Measurements from ENCODE around the gene TUNAR. TPM values are rescaled to one million over a fixed set of nuclear protein-coding genes. Genes with fewer than 3 reads are reported as not detected.

The TUNAR gene
- total and polyA plus RNA-seq, 5 donors, result not detected

DNA sequence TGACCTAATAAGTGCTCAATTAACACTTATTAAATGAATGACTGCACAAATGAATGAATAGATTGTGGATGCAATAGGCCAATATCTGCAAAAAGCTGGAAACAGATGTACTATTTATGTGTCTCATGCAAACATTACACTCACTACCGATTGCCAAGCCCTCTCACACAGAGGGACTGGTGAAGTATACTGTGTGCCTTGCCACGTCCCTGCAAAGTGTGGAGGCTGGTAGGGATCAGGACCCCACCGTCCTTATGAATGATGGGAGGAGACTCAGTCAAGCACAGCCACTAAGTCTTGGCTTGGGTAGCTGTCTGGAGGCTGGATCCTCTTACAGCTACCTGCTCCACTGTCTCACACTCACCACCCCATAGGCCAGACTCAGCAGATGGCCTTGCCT is 3.9 kb upstream of the TUNAR start:
- H3K27me3 ChIP-seq (ENCODE audit: control insufficient read depth, insufficient read depth), result no peaks in the 10 kb centered on the region
- H3K4me1 ChIP-seq (ENCODE audit: control insufficient read depth, insufficient read depth, low read length), result no peaks in the 10 kb centered on the region
- 59% methylated on average over 3 of the region's 3 CpGs for WGBS

DNA sequence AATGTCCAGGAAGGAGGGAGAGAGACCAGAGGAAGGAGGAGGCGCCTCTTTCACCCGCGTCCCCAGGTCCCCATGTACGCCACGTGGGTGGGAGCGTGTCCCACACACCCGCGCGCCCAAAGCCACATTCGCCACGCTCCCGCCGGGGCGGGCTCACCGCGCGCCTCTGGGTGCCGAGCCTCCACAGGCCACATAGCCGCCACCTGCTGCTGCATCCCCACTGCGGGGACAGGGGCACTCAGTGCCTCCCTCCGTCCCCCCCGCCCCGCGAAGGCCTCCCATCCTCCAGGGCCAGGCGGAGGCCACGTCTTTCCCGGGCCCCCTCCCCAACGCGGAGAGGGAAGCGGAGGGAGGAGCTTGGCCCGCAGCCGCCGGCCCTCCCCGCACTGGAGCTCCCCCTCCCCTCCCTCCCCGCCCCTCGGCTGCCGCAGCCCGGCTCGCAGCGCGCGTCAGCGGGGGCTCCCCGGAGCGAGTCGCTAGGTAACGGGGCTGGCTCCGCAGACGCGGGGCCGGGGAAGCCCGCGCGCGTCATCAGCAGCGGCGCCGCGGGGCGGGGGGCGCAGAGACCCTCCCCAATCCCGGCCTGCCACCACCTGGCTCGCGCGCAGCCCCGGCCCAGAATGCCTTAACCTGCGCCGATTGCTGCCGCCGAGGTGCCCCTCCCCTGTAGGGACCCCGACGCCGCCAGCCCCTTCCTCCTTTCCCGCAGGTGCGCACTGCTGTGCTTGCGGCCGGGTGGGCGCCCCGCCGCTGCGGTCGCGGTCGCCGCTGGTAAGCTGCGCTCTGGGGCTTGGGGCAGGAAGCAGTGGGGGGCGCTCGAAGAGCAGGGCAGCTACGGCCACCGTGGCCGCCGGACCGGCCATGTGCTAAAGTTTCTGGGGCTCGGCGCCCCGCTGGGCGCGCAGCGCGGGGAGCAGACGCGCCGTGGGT is 536 bp upstream of the TUNAR start:
- no peak for ATAC-seq
- no peak overlapping the region for H3K27ac ChIP-seq (ENCODE audit: low read length)
- no peaks in the 10 kb centered on the region for H3K27me3 ChIP-seq (ENCODE audit: control insufficient read depth, insufficient read depth)
- peak overlapping the region; percentile 4 for H3K4me3 ChIP-seq (ENCODE audit: low read length)
- WGBS, result 2% methylated on average over 103 of the region's 103 CpGs
- no peaks in the 10 kb centered on the region for H3K9me3 ChIP-seq (ENCODE audit: control insufficient read depth, low read length)
- no peaks in the 10 kb centered on the region for H3K4me1 ChIP-seq (ENCODE audit: control insufficient read depth, insufficient read depth, low read length)
- intact Hi-C loops (cut with DNase I), result no loop called here
- DNase-seq, result no peak

More for the DNA sequence above, 3.9 kb upstream of the TUNAR start:
- no peaks in the 10 kb centered on the region for H3K9me3 ChIP-seq (ENCODE audit: control insufficient read depth, low read length)
- DNase-seq (no peak), ATAC-seq (no peak)
- intact Hi-C loops (cut with DNase I), result no loop called here
- H3K27ac ChIP-seq (ENCODE audit: low read length), result no peak overlapping the region
- no peak overlapping the region for H3K4me3 ChIP-seq (ENCODE audit: low read length)

DNA sequence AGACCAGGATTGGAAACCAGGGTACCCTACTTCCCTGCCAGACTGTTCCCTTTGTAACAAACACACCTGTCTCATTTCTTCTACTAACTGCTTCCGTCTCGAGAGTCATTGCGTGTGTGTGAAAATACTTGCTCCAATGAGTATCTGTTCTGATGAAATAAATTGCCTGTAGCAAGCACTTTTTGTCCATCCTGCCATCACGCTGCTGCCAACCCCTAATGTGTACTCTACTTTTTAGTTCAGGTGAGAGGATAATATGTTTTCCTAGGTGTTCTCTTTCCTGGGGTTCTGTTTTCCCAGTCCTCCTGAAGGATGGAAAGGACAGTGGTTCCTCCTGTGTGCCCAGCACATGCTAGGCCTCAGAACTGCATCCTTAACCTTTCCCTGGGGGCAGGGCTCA is 1.0 kb downstream of the TUNAR start:
- Histone ChIP-seq H3K27me3 (ENCODE audit: control insufficient read depth, insufficient read depth) (no peaks in the 10 kb centered on the region), H3K27ac (ENCODE audit: low read length) (no peak overlapping the region), H3K4me1 (ENCODE audit: control insufficient read depth, insufficient read depth, low read length) (no peaks in the 10 kb centered on the region), H3K4me3 (ENCODE audit: low read length) (no peak overlapping the region), H3K9me3 (ENCODE audit: control insufficient read depth, low read length) (no peaks in the 10 kb centered on the region)
- WGBS, result 88% methylated on average over 4 of the region's 4 CpGs
- intact Hi-C loops (cut with DNase I), result no loop called here
- DNase-seq, result no peak
- ATAC-seq, result no peak

DNA sequence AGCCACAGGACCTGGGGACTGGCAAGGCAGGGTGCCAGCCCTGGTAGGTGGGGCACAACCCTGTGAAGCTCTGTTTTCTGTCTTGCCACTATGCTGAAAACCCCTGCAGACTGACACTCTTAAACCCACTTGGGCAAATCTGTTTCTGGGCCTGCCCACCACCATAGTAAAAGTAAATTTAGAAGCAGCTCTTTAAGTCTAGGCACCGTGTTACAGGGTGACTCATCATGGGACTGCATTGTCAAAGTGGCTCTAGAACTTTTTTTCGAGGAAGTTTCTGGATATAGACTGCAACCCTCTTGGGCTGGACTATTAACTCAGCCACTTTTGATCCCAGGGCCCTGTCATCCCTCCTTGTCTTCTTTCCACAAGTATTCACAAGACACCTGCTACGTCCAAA is 7.7 kb downstream of the TUNAR start:
- Histone ChIP-seq H3K4me1 (ENCODE audit: control insufficient read depth, insufficient read depth, low read length) (no peaks in the 10 kb centered on the region), H3K9me3 (ENCODE audit: control insufficient read depth, low read length) (no peaks in the 10 kb centered on the region), H3K27me3 (ENCODE audit: control insufficient read depth, insufficient read depth) (no peaks in the 10 kb centered on the region), H3K27ac (ENCODE audit: low read length) (no peak overlapping the region), H3K4me3 (ENCODE audit: low read length) (no peak overlapping the region)
- no peak for ATAC-seq
- intact Hi-C loops (cut with DNase I), result no loop called here
- 27% methylated on average over 3 of the region's 3 CpGs for WGBS
- no peak for DNase-seq

DNA sequence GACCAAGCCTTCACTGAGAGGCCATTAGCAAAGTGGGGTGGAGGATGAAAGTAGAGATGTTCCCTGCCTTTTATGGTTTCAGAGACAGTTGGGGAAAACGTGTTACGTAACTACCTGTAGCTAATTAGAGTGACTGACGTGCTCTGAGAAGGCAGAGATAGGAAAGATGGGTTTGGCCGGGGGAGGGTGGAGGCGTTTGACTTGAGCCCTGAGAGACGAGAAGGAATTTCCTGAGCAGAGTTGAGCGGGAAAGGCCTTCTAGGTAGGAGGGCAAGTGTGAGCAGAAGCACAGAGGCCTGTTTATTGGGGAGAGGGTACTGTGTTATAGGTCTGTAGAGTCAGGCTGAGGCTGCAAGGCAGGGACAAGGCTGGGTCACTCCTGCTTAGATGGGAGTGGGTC is 8.6 kb downstream of the TUNAR start:
- Histone ChIP-seq H3K4me3 (ENCODE audit: low read length) (no peak overlapping the region), H3K4me1 (ENCODE audit: control insufficient read depth, insufficient read depth, low read length) (no peaks in the 10 kb centered on the region), H3K9me3 (ENCODE audit: control insufficient read depth, low read length) (no peaks in the 10 kb centered on the region), H3K27me3 (ENCODE audit: control insufficient read depth, insufficient read depth) (no peaks in the 10 kb centered on the region), H3K27ac (ENCODE audit: low read length) (no peak overlapping the region)
- no peak for DNase-seq
- 32% methylated on average over 7 of the region's 7 CpGs for WGBS
- no peak for ATAC-seq
- intact Hi-C loops (cut with DNase I), result no loop called here

GRCh38 chr14:95885866-95886265 is 9.2 kb downstream of the TUNAR start:
- WGBS, result 52% methylated on average over 7 of the region's 7 CpGs
- Histone ChIP-seq H3K4me1 (ENCODE audit: control insufficient read depth, insufficient read depth, low read length) (no peaks in the 10 kb centered on the region), H3K27me3 (ENCODE audit: control insufficient read depth, insufficient read depth) (no peaks in the 10 kb centered on the region), H3K9me3 (ENCODE audit: control insufficient read depth, low read length) (no peaks in the 10 kb centered on the region), H3K4me3 (ENCODE audit: low read length) (no peak overlapping the region), H3K27ac (ENCODE audit: low read length) (no peak overlapping the region)
- intact Hi-C loops (cut with DNase I), result no loop called here
- ATAC-seq (no peak), DNase-seq (no peak)

- Histone ChIP-seq H3K27ac (ENCODE audit: low read length) (no peak overlapping the region), H3K4me1 (ENCODE audit: control insufficient read depth, insufficient read depth, low read length) (no peaks in the 10 kb centered on the region), H3K4me3 (ENCODE audit: low read length) (no peak overlapping the region), H3K27me3 (ENCODE audit: control insufficient read depth, insufficient read depth) (no peaks in the 10 kb centered on the region), H3K9me3 (ENCODE audit: control insufficient read depth, low read length) (no peaks in the 10 kb centered on the region)
- DNase-seq (no peak), ATAC-seq (no peak)
- 61% methylated on average over 7 of the region's 7 CpGs for WGBS
- intact Hi-C loops (cut with DNase I), result no loop called here
These were observed 9.9 kb downstream of the TUNAR start for GRCh38 chr14:95886366-95887056.

DNA sequence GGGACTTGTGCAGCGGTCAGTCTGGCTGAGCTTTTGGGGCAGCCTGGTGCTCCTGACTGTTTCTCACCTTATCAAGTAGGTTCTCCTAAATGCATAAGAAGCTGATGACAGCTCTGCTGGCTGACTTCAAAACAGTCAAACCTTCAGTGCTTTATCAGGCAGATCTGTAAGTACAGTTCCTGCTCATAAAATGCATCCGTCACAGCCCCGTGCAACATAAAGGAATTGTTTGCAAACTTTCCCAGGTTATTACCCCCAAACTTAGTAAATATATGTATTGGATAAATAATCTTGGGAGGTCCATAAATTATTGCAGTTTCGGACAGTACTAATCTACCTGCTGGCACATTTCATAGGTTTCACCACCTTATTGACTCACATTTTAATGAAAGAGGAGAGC is 10.7 kb downstream of the TUNAR start:
- H3K9me3 ChIP-seq (ENCODE audit: control insufficient read depth, low read length), result no peaks in the 10 kb centered on the region
- 57% methylated on average over 4 of the region's 4 CpGs for WGBS
- H3K27ac ChIP-seq (ENCODE audit: low read length), result no peak overlapping the region
- intact Hi-C loops (cut with DNase I), result no loop called here
- DNase-seq, result no peak
- ATAC-seq, result no peak
- no peaks in the 10 kb centered on the region for H3K4me1 ChIP-seq (ENCODE audit: control insufficient read depth, insufficient read depth, low read length)
- H3K4me3 ChIP-seq (ENCODE audit: low read length), result no peak overlapping the region
- H3K27me3 ChIP-seq (ENCODE audit: control insufficient read depth, insufficient read depth), result no peaks in the 10 kb centered on the region

DNA sequence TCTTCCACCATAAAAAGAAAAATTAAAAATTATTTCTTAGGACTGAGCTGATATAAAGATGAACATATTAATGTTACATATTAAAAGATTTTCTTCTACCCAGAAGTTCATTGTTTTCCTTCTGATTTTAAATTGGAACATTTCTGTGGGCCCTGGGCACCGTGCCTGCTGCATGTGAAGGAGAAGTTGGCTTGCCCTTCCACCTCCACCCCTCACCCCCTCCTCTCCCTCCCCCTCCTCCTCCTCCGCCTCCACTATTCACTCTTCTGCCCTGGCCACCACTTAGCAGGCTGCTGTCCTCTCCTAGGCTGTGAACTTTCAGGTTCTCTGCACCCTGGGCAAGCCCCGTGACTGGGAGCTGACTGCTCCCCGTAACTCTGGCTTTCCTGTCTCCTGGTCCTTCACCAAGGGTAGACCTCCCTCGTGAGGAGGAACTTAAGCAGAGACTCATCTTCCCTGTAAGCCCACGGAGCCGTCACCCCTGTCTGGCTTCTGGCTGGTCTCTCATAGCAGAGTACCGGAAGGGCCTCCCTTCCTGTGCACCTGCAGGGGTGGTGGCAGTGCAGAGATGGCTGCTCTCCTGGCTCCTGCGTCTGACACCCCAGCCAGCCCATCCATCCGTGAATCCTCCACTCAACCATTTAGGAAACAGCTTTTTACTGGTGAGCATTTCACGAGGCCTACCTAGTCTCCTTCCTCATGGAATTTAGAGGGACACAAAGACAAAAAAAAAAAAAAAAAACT is 12.8 kb downstream of the TUNAR start:
- Histone ChIP-seq H3K4me3 (ENCODE audit: low read length) (no peak overlapping the region), H3K27ac (ENCODE audit: low read length) (no peak overlapping the region), H3K4me1 (ENCODE audit: control insufficient read depth, insufficient read depth, low read length) (no peaks in the 10 kb centered on the region), H3K27me3 (ENCODE audit: control insufficient read depth, insufficient read depth) (no peaks in the 10 kb centered on the region), H3K9me3 (ENCODE audit: control insufficient read depth, low read length) (no peaks in the 10 kb centered on the region)
- no peak for ATAC-seq
- intact Hi-C loops (cut with DNase I), result no loop called here
- DNase-seq, result no peak
- 71% methylated on average over 11 of the region's 11 CpGs for WGBS

- Histone ChIP-seq H3K27me3 (ENCODE audit: control insufficient read depth, insufficient read depth) (no peaks in the 10 kb centered on the region), H3K4me3 (ENCODE audit: low read length) (no peak overlapping the region), H3K27ac (ENCODE audit: low read length) (no peak overlapping the region), H3K9me3 (ENCODE audit: control insufficient read depth, low read length) (no peaks in the 10 kb centered on the region), H3K4me1 (ENCODE audit: control insufficient read depth, insufficient read depth, low read length) (no peaks in the 10 kb centered on the region)
- ATAC-seq (no peak), DNase-seq (no peak)
- intact Hi-C loops (cut with DNase I), result no loop called here
- 81% methylated on average over 3 of the region's 3 CpGs for WGBS
These were observed 15.1 kb downstream of the TUNAR start for GRCh38 chr14:95891742-95892141.

GRCh38 chr14:95892142-95892541 is 15.5 kb downstream of the TUNAR start:
- intact Hi-C loops (cut with DNase I), result no loop called here
- Histone ChIP-seq H3K4me3 (ENCODE audit: low read length) (no peak overlapping the region), H3K4me1 (ENCODE audit: control insufficient read depth, insufficient read depth, low read length) (no peaks in the 10 kb centered on the region), H3K9me3 (ENCODE audit: control insufficient read depth, low read length) (no peaks in the 10 kb centered on the region), H3K27me3 (ENCODE audit: control insufficient read depth, insufficient read depth) (no peaks in the 10 kb centered on the region), H3K27ac (ENCODE audit: low read length) (no peak overlapping the region)
- 85% methylated on average over 11 of the region's 11 CpGs for WGBS
- ATAC-seq (no peak), DNase-seq (no peak)

Data from right cardiac atrium (tissue), 5 donors.